Osteocyte (in vitro differentiated cells): Measurements from ENCODE around the gene SLC20A1. TPM values are rescaled to one million over a fixed set of nuclear protein-coding genes. Genes with fewer than 3 reads are reported as not detected.
A peak's percentile ranks its signal among the peaks of the same experiment; 100 is the strongest.

Source experiments
- DNase-seq: peaks from one replicate; pipeline ENCODE4 v3.0.0; 2021; ENCODE audit warnings: mixed read lengths; ENCODE audit not compliant: unreplicated experiment; ENCODE audit errors: extremely low spot score
- H3K27ac Mint-ChIP-seq: one replicate; pipeline ENCODE4 v1.8.0; 2021; ENCODE audit warnings: mild to moderate bottlenecking, mixed read lengths; ENCODE audit not compliant: unreplicated experiment
- H3K27me3 Mint-ChIP-seq: one replicate; pipeline ENCODE4 v1.8.0; 2021; ENCODE audit warnings: mixed read lengths; ENCODE audit not compliant: unreplicated experiment
- H3K36me3 Mint-ChIP-seq: one replicate; pipeline ENCODE4 v1.8.0; 2021; ENCODE audit warnings: mixed read lengths; ENCODE audit not compliant: unreplicated experiment
- H3K4me1 Mint-ChIP-seq: one replicate; pipeline ENCODE4 v1.8.0; 2021; ENCODE audit warnings: mixed read lengths; ENCODE audit not compliant: unreplicated experiment
- H3K4me3 Mint-ChIP-seq: one replicate; pipeline ENCODE4 v1.8.0; 2021; ENCODE audit warnings: mild to moderate bottlenecking, moderate library complexity, mixed read lengths; ENCODE audit not compliant: unreplicated experiment
- H3K9me3 Mint-ChIP-seq: one replicate; pipeline ENCODE4 v1.8.0; 2021; ENCODE audit warnings: mixed read lengths; ENCODE audit not compliant: unreplicated experiment
- CTCF ChIP-seq: fragments of 200-600 bp; sonication (generic); IDR thresholded peaks from 2 replicates; pipeline ENCODE4 v1.5.0; 2021; ENCODE audit warnings: antibody characterized with exemption, mild to moderate bottlenecking, moderate library complexity
- total RNA-seq: library from RNA; stranded (reverse); gene quantifications from 2 replicates; pipeline ENCODE4 v1.2.1, GENCODE V29; 2021

The SLC20A1 gene
- total RNA-seq, 1 donor from 2014 or later = 80.4 TPM

- TF ChIP-seq CTCF = no peak
- no peaks in the 10 kb centered on the region for H3K9me3 Mint-ChIP-seq
- H3K36me3 Mint-ChIP-seq = no peaks in the 10 kb centered on the region
- DNase-seq = no peak
- no peak overlapping the region for H3K4me3 Mint-ChIP-seq
- H3K4me1 Mint-ChIP-seq = peaks cover 21% of the 10 kb centered on the region
- H3K27me3 Mint-ChIP-seq = no peaks in the 10 kb centered on the region
- H3K27ac Mint-ChIP-seq = no peak overlapping the region
Observed at GRCh38 chr2:112687522-112687921, 41.8 kb downstream of the SLC20A1 start.

GRCh38 chr2:112688086-112688880 lies 42.5 kb downstream of the SLC20A1 start:
- no peak for DNase-seq
- Mint-ChIP-seq H3K9me3 (no peaks in the 10 kb centered on the region), H3K27me3 (no peaks in the 10 kb centered on the region), H3K27ac (no peak overlapping the region), H3K36me3 (no peaks in the 10 kb centered on the region), H3K4me1 (peaks cover 28% of the 10 kb centered on the region), H3K4me3 (no peak overlapping the region)
- TF ChIP-seq CTCF = no peak

- Mint-ChIP-seq H3K9me3 (no peaks in the 10 kb centered on the region), H3K27me3 (no peaks in the 10 kb centered on the region), H3K4me1 (peaks cover 30% of the 10 kb centered on the region), H3K27ac (peak overlapping the region; percentile 67), H3K4me3 (no peak overlapping the region), H3K36me3 (no peaks in the 10 kb centered on the region)
- peak; percentile 63 for TF ChIP-seq CTCF
- no peak for DNase-seq
Observed at GRCh38 chr2:112690853-112691401, 45.2 kb downstream of the SLC20A1 start.

GRCh38 chr2:112691881-112692281 lies 46.1 kb downstream of the SLC20A1 start:
- Mint-ChIP-seq H3K27me3 (no peaks in the 10 kb centered on the region), H3K9me3 (no peaks in the 10 kb centered on the region), H3K4me1 (peaks cover 30% of the 10 kb centered on the region), H3K36me3 (no peaks in the 10 kb centered on the region), H3K27ac (peak overlapping the region; percentile 86), H3K4me3 (no peak overlapping the region)
- no peak for DNase-seq
- TF ChIP-seq CTCF = no peak

GRCh38 chr2:112692495-112692911 lies 46.8 kb downstream of the SLC20A1 start:
- H3K9me3 Mint-ChIP-seq = no peaks in the 10 kb centered on the region
- no peaks in the 10 kb centered on the region for H3K27me3 Mint-ChIP-seq
- H3K27ac Mint-ChIP-seq = peak overlapping the region; percentile 86
- DNase-seq = peak; percentile 84
- H3K36me3 Mint-ChIP-seq = no peaks in the 10 kb centered on the region
- H3K4me1 Mint-ChIP-seq = peaks cover 30% of the 10 kb centered on the region
- no peak overlapping the region for H3K4me3 Mint-ChIP-seq
- TF ChIP-seq CTCF = no peak
